Right renal cortex interstitium (tissue), 3 donors: ENCODE results near the gene CYP51A1. TPM values are rescaled to one million over a fixed set of nuclear protein-coding genes. Genes with fewer than 3 reads are reported as not detected.
"Not testable (repeated sequence)": the region's sequence is repeated elsewhere in the genome, so short reads cannot be mapped to it uniquely, and the experiment has no call there.

Experiments used
- DNase-seq, 3 donors: peaks; one replicate each; pipeline ENCODE4 v3.0.0-alpha.2; 2013; ENCODE audit warnings: low read depth in 3 of 3, low spot score in 2 of 3
- polyA plus RNA-seq, 3 donors: library from polyadenylated mRNA; unstranded; fragments of 120-200 nt; gene quantifications; one replicate each; pipeline ENCODE4 v1.2.1, GENCODE V29; 2013; ENCODE audit not compliant: insufficient read length in 3 of 3

CYP51A1 gene
- polyA plus RNA-seq, 3 donors: 83.6 to 88.5 (median 85.2) TPM

DNA sequence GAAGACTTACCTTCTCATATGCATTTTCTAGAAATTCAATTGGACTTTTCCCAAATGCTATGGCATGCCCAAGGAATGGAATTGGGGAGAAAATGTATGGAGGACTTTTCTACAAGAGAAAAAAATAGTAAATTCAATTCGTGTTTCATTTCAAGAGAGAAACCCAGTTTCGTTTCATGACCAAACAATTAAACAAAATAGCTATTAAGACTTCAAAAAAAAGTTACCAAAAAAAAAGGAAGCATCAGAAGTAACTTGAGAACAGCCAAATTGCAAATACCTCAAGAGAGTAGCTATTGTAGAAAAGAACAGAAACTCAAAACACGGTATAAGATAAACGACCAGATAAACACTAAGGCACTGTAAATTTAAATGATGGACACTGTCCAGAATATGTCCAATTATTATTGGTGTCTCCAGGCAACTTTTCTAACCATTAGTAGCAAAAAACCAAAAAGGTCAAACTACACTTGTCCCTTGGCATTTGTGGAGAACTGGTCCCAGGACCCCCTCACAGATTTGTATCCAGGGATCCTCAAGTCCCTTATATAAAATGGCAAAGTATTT is 2.4 kb downstream of the CYP51A1 start:
- DNase-seq: no peak

DNA sequence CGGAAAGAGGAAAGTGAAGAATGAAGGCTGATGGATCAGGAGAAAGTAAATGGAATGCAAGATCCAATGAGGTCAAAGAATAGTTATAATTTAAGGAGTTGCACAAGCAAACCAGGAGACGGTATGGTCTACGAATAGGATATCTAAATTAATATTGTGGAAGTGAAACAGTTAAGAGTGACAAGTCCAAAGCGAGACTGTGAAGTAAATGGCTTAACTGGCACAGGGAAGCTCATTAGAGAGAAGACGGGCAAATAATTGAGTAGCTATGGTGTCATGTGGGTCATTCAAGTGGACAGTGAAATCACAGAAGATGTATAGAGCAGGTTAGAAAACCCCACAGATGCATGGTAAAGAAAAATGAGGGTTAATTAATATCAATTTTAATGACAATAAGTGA is 3.2 kb downstream of the CYP51A1 start:
- DNase-seq: no peak

DNA sequence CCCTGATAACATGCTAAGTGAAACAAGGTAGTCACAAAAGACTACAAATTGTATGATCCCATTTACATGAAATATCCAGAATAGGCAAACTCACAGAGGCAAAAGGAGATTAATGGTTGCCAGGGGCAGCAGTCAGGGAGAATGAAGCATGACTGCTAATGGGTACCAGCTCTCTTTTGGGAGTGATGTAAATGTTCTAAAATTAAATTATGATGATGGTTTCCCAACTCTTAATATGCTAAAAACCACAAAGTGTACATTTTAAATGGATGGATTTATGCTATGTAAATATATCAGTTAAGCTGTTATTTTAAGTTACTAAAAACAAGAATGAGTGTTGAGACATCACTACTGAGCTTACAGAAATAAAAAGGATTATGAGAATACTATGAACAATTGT is 12.6 kb downstream of the CYP51A1 start:
- no peak for DNase-seq

GRCh38 chr7:92119213-92119759 is 15.0 kb downstream of the CYP51A1 start:
- no peak for DNase-seq

GRCh38 chr7:92116949-92117348 is 17.3 kb downstream of the CYP51A1 start:
- no peak for DNase-seq

DNA sequence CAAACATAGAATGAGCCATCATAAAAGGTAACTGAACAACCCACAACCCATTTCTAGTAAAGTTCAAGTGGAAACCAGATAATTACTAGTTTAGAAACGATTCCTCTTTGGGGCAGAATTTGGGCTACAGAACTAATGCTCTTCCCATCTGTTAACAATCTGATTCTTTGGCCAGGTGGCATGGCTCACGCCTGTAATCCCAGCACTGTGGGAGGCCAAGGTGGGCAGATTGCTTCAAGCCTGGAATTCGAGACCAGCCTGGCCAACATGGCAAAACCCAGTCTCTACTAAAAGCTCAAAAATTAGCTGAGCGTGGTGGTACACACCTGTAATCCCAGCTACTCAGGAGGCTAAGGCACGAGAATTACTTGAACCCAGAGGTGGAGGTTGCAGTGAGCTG is 18.5 kb downstream of the CYP51A1 start:
- DNase-seq: no peak

- no peak for DNase-seq
Observed at GRCh38 chr7:92110857-92111256, 23.4 kb downstream of the CYP51A1 start.

DNA sequence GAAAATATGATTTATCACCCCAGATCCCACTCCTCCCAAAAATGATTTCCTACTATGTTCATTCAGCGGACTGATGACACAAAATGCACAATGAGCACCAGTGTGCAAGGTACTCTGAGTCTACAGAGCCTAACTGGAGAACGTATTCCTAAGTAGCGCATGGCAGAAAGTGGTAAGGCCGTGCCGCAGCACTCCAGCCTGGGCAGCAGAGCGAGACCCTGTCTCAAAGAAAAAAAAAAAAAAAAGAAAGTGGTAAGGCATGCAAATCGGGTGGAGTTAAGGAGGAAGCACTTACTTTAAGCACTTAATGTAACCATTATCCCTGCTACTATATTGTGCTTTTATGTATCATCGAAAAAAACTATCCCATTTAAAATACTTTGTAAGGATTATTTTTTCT is 25.5 kb downstream of the CYP51A1 start:
- DNase-seq: no peak

GRCh38 chr7:92102862-92103261 is 31.4 kb downstream of the CYP51A1 start:
- DNase-seq: not testable (repeated sequence)

- DNase-seq: no peak
Observed at GRCh38 chr7:92100534-92100933, 33.7 kb downstream of the CYP51A1 start.

DNA sequence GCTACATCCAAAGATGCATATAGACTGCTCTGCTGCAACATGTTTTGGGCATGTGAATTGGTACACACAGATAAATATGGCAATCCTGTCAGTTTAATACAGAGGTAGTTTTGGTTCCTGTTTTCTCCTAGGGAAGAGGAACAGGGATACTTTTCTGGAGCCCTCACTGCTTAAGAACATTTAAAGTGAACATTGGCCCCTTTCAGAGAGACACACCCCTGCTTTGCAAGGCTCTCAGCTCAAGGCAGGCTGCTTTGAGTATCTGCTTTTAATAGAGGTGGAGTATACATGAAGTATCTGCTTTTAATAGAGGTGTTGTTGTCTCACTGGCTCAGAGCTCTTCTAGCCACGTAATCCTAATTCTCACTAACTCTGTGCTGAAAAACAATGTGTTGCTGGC is 38.9 kb downstream of the CYP51A1 start:
- DNase-seq: no peak

- no peak for DNase-seq
Observed at GRCh38 chr7:92092210-92092609, 42.1 kb downstream of the CYP51A1 start.

- DNase-seq: no peak
Observed at GRCh38 chr7:92088266-92088665, 46.0 kb downstream of the CYP51A1 start.

DNA sequence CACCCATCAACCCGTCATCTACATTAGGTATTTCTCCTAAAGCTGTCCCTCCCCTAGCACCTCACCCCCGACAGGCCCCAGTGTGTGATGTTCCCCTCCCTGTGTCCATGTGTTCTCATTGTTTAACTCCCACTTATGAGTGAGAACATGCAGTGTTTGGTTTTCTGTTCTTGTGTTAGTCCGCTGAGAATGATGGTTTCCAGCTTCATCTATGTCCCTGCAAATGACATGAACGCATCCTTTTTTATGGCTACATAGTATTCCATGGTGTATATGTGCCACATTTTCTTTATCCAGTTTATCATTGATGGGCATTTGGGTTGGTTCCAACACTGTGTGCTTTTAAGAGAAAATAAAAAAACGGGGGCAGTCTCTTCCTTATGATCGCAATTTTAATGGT is 50.4 kb downstream of the CYP51A1 start:
- DNase-seq: not testable (repeated sequence)

DNA sequence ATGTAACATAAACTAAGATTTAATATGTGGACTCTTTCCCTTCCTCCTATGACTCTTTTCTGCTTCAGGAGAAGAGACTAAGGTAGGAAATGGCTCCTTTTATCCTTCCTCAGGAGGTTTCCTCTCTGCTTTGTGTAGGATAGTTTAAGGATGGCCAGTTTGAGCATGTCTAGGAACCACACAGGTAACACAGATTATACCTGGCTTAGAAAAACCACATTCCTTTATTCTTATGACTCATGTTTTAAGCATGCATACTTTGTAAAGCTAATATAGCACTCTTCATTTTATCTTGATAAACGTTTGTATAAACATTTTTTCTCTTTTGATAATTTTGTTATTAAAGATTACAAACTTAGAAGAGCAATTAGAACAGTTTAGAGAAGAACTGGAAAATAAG is 57.8 kb downstream of the CYP51A1 start:
- no peak for DNase-seq

GRCh38 chr7:92075455-92076158 is 58.7 kb downstream of the CYP51A1 start:
- DNase-seq: no peak

GRCh38 chr7:92072708-92073107 is 61.6 kb downstream of the CYP51A1 start:
- DNase-seq: no peak

DNA sequence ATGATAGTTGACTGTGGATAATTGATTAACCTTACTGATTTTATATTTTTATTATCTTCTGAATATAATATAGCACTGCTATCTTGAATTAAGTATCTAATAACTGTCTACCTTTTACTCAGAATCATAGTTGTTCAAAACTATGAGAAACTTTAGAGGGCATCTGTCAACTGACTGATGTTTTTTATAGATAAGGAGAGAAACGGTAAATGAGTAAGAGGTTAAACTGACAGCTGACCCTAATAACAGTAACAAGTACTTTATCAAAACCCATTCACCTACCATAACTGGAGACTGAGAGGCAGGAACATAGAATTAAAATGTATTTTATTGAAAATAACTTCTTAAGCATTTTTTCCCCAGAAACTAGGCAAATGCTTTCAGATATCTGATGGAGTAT is 62.2 kb downstream of the CYP51A1 start:
- DNase-seq: no peak

DNA sequence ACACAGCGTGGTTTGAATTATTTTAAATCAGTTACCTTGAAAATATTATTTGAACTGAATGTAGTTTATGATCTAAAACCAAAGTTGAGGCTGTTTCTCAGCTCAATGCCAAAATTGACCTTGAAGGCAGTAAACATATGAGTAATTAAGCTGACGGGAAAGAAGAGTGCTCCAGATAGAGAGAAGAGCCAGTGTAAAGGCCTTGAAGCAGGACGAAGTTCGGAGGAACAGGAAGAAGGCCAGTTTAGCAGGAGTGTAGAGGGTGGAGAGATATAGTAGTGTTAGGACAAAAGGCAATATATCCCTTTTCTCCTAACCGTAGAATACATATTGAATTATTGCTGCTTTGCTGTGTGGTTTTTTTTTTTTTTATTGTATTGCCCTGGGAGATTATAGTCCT is 63.2 kb downstream of the CYP51A1 start:
- no peak for DNase-seq

- DNase-seq: no peak
Observed at GRCh38 chr7:92064438-92065029, 69.7 kb downstream of the CYP51A1 start.
